Stomach (tissue), 9 donors: ENCODE data around the gene UGT1A5. TPM values are rescaled to one million over a fixed set of nuclear protein-coding genes. Genes with fewer than 3 reads are reported as not detected.

Experiments used
- DNase-seq, 2 donors: peaks; one replicate each; pipeline versions ENCODE4 v3.0.0 to v3.0.0-alpha.2; 2013 to 2019
- H3K27ac ChIP-seq, 5 donors: fragments of 200-600 bp in 4 of 5; sonication (generic) in 4 of 5; one replicate each; pipeline ENCODE4 v1.5.1; 2013 to 2019; ENCODE audit warnings: mild to moderate bottlenecking in 1 of 5, moderate library complexity in 1 of 5
- H3K27me3 ChIP-seq, 3 donors: fragments of 200-600 bp; sonication (generic); one replicate each; pipeline ENCODE4 v1.5.1; 2017 to 2019; ENCODE audit warnings: mixed run types in 1 of 3
- H3K36me3 ChIP-seq, 4 donors: fragments of 200-600 bp; sonication (generic); 1 replicate in 3 of 4; 2 replicates in 1 of 4; pipeline ENCODE4 v1.5.1; 2016 to 2019
- H3K4me1 ChIP-seq, 4 donors: fragments of 200-600 bp; sonication (generic); one replicate each; pipeline ENCODE4 v1.5.1; 2016 to 2019
- H3K4me3 ChIP-seq, 4 donors: fragments of 200-600 bp; sonication (generic) in 3 of 4; one replicate each; pipeline ENCODE4 v1.5.1; 2016 to 2019; ENCODE audit warnings: mild to moderate bottlenecking in 1 of 4
- H3K9me3 ChIP-seq, 4 donors: fragments of 200-600 bp; sonication (generic); one replicate each; pipeline ENCODE4 v1.5.1; 2016 to 2019
- EP300 ChIP-seq: sonication (generic); formaldehyde crosslinking; IDR thresholded peaks from one replicate; pipeline ENCODE4 v1.6.1; 2017; ENCODE audit warnings: antibody characterized with exemption
- POLR2A ChIP-seq, 4 donors: fragments of 450-650 bp; IDR thresholded peaks; one replicate each; pipeline ENCODE4 v1.6.1; 2016; ENCODE audit warnings: antibody characterized with exemption in 4 of 4, control low read depth in 2 of 4, mild to moderate bottlenecking in 1 of 4, moderate library complexity in 1 of 4
- POLR2AphosphoS5 ChIP-seq, 3 donors: sonication (generic); formaldehyde crosslinking; IDR thresholded peaks; one replicate each; pipeline ENCODE4 v1.6.1; 2016; ENCODE audit warnings: antibody characterized with exemption in 3 of 3
- WGBS, 5 donors: extraction: QIAGEN DNeasy Blood & Tissue Kit in 3 of 5; methylation state at CpG; one replicate each; pipeline versions ENCODE4 v1.1.5 to v1.1.7; 2013 to 2018; 5-methylcytosine and 5-hydroxymethylcytosine counted together
- intact Hi-C: fragments of 100-400 bp; cut with DNase I; formaldehyde crosslinking; loops from one replicate; pipeline ENCODE4 v1.15.1; 2023; ENCODE audit warnings: low total_unique reads
- polyA plus RNA-seq, 3 donors: library from polyadenylated mRNA; stranded (reverse); fragments of 200-250 nt; gene quantifications; one replicate each; pipeline ENCODE4 v1.2.3, GENCODE V29; 2013
- total RNA-seq, 5 donors: library from RNA; depleted of rRNA; stranded (reverse); fragments of >200 nt; gene quantifications; one replicate each; pipeline versions ENCODE4 v1.1.0 to v1.2.3, GENCODE V29; 2014 to 2016
- TF ChIP-seq, protein P1 (sequence below), 7 experiments: fragments of 450-650 bp in 4 of 7; fragments of 200-600 bp in 3 of 7; sonication (generic) in 3 of 7; IDR thresholded peaks; one replicate each; pipeline ENCODE4 v1.5.1; 2016 to 2019; ENCODE audit warnings: antibody characterized with exemption in 7 of 7, control low read depth in 2 of 7, mild to moderate bottlenecking in 1 of 7
- donor health status: healthy with polysubstance abuse.
- donor health status: Bipolar disorder and iron deficiency.
- donor health status: healthy.

Gene UGT1A5
- total and polyA plus RNA-seq, 8 donors = 0.37 to 13.0 (median 1.7) TPM; not detected in 5

DNA sequence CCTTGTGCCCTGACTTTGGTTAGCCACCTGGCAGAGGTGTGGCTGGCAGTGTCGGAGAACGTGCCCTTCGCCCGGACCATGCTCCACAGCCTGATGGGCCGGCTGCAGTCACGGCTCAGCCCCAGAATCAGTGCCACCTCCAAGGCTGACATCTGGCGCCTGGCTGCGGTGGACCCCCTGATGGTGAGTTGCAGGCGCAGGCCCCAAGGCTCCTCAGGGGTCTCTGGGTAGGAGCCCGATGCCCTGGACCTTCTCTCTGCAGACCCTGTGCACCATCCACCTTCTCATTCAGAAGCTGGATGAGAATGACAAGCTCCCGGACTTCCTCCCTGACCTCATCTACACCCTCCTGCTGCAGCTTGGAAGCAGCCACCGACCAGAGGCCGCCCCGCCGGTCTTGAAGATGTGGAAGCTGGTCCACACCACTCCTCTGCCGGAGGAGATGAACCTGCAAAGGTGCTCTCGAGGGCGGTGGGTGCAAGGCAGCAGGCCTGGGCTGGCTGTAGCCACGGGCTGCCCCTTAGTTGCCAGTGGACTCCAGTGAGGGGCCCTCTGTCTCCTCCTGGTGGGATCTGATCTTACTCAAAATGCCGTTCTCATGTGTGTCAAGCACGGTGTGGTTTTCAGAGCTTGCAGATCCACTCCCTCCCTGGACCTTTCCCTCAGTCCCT, 109.5 kb downstream of the UGT1A5 start:
- peak in 1 of 2 donors; percentile 23 for DNase-seq
- TF ChIP-seq EP300 = no peak
- TF ChIP-seq, protein P1, sequence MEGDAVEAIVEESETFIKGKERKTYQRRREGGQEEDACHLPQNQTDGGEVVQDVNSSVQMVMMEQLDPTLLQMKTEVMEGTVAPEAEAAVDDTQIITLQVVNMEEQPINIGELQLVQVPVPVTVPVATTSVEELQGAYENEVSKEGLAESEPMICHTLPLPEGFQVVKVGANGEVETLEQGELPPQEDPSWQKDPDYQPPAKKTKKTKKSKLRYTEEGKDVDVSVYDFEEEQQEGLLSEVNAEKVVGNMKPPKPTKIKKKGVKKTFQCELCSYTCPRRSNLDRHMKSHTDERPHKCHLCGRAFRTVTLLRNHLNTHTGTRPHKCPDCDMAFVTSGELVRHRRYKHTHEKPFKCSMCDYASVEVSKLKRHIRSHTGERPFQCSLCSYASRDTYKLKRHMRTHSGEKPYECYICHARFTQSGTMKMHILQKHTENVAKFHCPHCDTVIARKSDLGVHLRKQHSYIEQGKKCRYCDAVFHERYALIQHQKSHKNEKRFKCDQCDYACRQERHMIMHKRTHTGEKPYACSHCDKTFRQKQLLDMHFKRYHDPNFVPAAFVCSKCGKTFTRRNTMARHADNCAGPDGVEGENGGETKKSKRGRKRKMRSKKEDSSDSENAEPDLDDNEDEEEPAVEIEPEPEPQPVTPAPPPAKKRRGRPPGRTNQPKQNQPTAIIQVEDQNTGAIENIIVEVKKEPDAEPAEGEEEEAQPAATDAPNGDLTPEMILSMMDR (IDR thresholded peaks at IDR 0.05) = no peak
- no peak for TF ChIP-seq POLR2A (IDR thresholded peaks at IDR 0.05)
- no peak for TF ChIP-seq POLR2AphosphoS5 (IDR thresholded peaks at IDR 0.05)
- Histone ChIP-seq H3K36me3 (no peaks in the 10 kb centered on the region), H3K9me3 (peaks cover 0 to 8% (median 0%) of the 10 kb centered on the region in 4 donors), H3K4me1 (no peaks in the 10 kb centered on the region), H3K4me3 (no peak overlapping the region), H3K27me3 (no peaks in the 10 kb centered on the region), H3K27ac (no peak overlapping the region)
- WGBS, 5 donors = 75 to 91% (median 78%) methylated on average over 9 to 21 of the region's 21 CpGs
- intact Hi-C loops = no loop called here

Other genes with a start within 250 kb of the UGT1A5 start
- 100 to 1,000 TPM in 1 of 5 donors, 10 to 100 TPM in 4; 30.3 to 186 (median 34.5) TPM for gene USP40, start 146.1 kb upstream of the UGT1A5 start, total RNA-seq
- 10 to 100 TPM; 14.5 to 22.7 (median 17.6) TPM for gene USP40, start 146.1 kb upstream of the UGT1A5 start, polyA plus RNA-seq
- gene UGT1A8, start 95.3 kb upstream of the UGT1A5 start, total RNA-seq = 1 to 10 TPM in 1 of 5 donors, not detected in 4; 7.2 TPM
- 1 to 10 TPM in 1 of 3 donors, not detected in 2; 2.3 TPM for gene UGT1A8, start 95.3 kb upstream of the UGT1A5 start, polyA plus RNA-seq
- 10 to 100 TPM in 1 of 5 donors, 1 to 10 TPM in 2, under 1 TPM in 1, not detected in 1; 0.45 to 32.7 (median 5.2) TPM for gene UGT1A10, start 76.5 kb upstream of the UGT1A5 start, total RNA-seq
- 1 to 10 TPM; 1.8 to 2.5 (median 2.2) TPM for gene UGT1A10, start 76.5 kb upstream of the UGT1A5 start, polyA plus RNA-seq
- gene UGT1A9, start 41.0 kb upstream of the UGT1A5 start, total RNA-seq = 1 to 10 TPM in 2 of 5 donors, under 1 TPM in 1, not detected in 2; 0.73 to 7.0 (median 3.9) TPM
- gene UGT1A9, start 41.0 kb upstream of the UGT1A5 start, polyA plus RNA-seq = not detected
- gene UGT1A7, start 31.0 kb upstream of the UGT1A5 start, total RNA-seq = 10 to 100 TPM in 1 of 5 donors, 1 to 10 TPM in 2, under 1 TPM in 1, not detected in 1; 0.45 to 37.1 (median 3.6) TPM
- gene UGT1A7, start 31.0 kb upstream of the UGT1A5 start, polyA plus RNA-seq = 10 to 100 TPM in 1 of 3 donors, 1 to 10 TPM in 1, not detected in 1; 3.4 to 34.0 TPM
- gene UGT1A6, start 20.0 kb upstream of the UGT1A5 start, total RNA-seq = 100 to 1,000 TPM in 1 of 5 donors, 10 to 100 TPM in 4; 22.9 to 184 (median 30.6) TPM
- gene UGT1A6, start 20.0 kb upstream of the UGT1A5 start, polyA plus RNA-seq = 10 to 100 TPM in 1 of 3 donors, 1 to 10 TPM in 2; 3.5 to 12.8 (median 6.5) TPM
- 1 to 10 TPM in 3 of 5 donors, under 1 TPM in 1, not detected in 1; 0.73 to 7.2 (median 3.9) TPM for gene UGT1A4, start 5.8 kb downstream of the UGT1A5 start, total RNA-seq
- under 1 TPM in 1 of 3 donors, not detected in 2; 0.38 TPM for gene UGT1A4, start 5.8 kb downstream of the UGT1A5 start, polyA plus RNA-seq
- gene UGT1A3, start 16.1 kb downstream of the UGT1A5 start, total RNA-seq = 10 to 100 TPM in 1 of 5 donors, 1 to 10 TPM in 3, not detected in 1; 1.3 to 10.7 (median 7.8) TPM
- not detected for gene UGT1A3, start 16.1 kb downstream of the UGT1A5 start, polyA plus RNA-seq
- gene UGT1A1, start 47.4 kb downstream of the UGT1A5 start, total RNA-seq = 10 to 100 TPM in 1 of 5 donors, 1 to 10 TPM in 1, under 1 TPM in 2, not detected in 1; 0.73 to 73.0 (median 3.3) TPM
- gene UGT1A1, start 47.4 kb downstream of the UGT1A5 start, polyA plus RNA-seq = under 1 TPM in 1 of 3 donors, not detected in 2; 0.43 TPM
- 1 to 10 TPM in 1 of 5 donors, not detected in 4; 4.0 TPM for gene MROH2A, start 65.4 kb downstream of the UGT1A5 start, total RNA-seq
- gene MROH2A, start 65.4 kb downstream of the UGT1A5 start, polyA plus RNA-seq = 1 to 10 TPM in 2 of 3 donors, not detected in 1; 1.1 to 1.4 TPM
- gene HJURP, start 141.6 kb downstream of the UGT1A5 start, total RNA-seq = 10 to 100 TPM in 1 of 5 donors, 1 to 10 TPM in 4; 2.0 to 28.3 (median 3.3) TPM
- 1 to 10 TPM; 1.2 to 6.6 (median 2.7) TPM for gene HJURP, start 141.6 kb downstream of the UGT1A5 start, polyA plus RNA-seq
- not detected for gene TRPM8, start 204.5 kb downstream of the UGT1A5 start, total RNA-seq
- not detected for gene TRPM8, start 204.5 kb downstream of the UGT1A5 start, polyA plus RNA-seq